HG03060 (cell line): ENCODE data around the gene SH2D3C.
"Not testable (repeated sequence)": the region's sequence is repeated elsewhere in the genome, so short reads cannot be mapped to it uniquely, and the experiment has no call there.

Source experiments
- ATAC-seq: cut with Tn5 transposase; IDR thresholded peaks from one replicate; pipeline ENCODE4 v1.9.1; 2021; ENCODE audit warnings: low read depth, moderate number of reproducible peaks; ENCODE audit not compliant: unreplicated experiment

SH2D3C gene

DNA sequence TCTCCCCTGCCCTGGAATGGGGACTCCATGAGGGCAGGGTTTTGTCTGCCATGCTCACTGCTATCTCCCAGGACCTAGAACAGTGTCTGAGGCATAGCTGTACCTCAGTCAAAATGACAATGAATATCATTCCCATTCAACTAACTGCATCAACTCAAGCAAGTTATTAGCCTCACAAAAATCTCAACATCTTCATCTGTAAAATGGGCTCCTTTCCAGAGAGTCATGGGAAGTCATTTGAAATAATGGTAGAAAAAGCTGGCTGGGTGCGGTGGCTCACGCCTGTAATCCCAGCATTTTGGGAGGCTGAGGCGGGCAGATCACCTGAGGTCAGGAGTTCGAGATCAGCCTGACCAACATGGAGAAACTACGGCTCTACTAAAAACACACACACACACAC, 9.4 kb downstream of the SH2D3C start:
- ATAC-seq, result no peak

DNA sequence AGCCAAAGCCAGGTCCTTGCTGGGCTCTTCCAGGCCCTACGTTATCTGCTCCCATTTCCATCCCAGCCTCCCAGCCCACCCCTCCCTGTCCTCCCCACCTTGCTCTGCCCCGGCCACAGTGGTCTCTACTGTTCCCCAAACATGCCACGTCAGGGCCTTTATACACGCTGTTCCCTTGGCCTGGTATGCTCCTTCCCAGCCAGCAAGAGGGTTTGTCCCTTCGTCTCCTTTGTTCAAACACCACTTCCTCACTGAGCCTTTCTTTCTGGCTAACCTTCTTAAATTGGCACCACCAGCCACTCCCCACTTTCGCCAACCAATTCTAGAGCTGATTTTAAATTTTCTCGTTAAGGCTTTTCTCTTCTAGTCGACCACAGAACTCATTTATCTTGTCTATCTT, 9.8 kb downstream of the SH2D3C start:
- no peak for ATAC-seq

DNA sequence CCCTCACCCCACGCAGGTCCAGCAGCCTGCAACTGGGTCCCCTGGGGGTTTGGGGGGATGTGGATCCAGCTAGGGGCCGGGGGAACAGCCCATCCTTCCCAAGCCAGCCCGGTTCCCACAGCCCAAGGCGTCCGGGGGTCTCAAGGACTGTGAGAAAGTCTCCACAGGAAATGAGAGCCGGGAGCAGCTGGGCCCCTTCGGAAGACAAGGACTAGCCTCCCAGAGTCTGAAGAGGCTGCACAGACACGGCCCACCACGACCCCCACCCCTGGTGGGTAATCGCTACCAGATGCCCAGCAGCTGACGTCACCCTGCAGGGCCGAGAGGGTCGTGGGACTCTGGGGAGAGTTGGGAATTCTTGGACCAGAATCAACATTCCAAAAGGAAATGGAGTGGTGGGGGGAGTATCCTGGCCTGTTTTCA, 10.5 kb downstream of the SH2D3C start:
- no peak for ATAC-seq

DNA sequence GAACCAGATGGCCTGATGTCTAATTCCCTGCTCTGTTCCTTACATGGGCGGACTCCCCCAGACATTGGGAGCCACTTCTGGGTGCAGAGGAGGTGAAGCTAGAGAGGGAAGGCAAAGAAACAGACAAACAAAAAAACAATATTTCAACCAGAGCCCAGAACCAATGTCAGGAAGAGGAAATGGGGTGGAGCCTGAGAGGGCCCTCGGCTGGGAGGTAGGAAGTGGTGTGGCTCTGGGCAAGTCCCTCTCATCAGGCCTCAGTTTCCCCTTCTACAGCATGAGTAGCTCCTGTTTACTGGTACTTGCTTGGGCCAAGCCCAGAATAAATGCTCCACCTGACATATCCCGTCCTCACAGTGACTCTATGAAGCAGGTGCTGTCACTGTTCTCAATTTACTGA, 11.1 kb downstream of the SH2D3C start:
- ATAC-seq, result no peak

DNA sequence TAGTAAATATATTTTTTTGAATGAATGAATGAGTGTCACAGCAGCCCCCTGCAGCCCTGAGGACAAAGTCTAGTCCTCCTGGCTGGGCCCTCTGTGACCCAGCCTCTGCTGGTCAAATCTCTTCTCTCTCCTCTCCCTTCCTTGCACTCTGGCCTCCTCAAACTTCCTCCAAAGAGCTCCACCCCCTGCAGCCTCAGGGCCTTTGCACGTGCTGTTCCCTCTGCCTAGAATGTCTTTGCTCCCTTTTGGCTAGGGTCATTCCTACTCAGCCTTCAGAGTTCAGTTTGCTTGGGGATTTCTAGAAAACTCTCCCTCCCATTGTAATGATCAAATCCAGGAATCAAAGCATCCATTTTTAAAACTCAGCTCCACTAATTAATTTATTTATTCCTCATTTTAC, 13.0 kb downstream of the SH2D3C start:
- ATAC-seq, result no peak

DNA sequence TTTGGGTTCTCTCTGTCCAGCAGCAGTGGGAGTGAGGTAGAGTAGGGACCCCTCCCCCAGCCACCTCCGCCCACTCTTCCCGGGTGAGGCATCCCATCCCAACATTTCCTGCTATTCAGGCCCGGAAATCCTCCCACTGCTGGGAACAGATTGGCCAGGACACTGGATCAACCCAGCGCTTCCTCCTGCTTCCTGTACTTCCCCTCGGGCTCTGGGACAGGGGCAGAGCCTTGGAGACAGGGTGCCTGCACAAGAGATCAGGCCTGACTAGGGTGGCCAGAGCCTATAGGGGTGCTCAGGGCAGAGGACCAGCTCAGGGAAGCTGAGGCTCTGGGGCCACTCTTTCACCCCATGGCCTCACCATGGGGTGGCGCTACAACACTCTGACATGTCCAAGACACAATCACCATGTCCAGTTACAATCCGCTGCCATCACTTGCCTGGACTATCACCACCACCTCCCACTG, 14.5 kb downstream of the SH2D3C start:
- no peak for ATAC-seq

DNA sequence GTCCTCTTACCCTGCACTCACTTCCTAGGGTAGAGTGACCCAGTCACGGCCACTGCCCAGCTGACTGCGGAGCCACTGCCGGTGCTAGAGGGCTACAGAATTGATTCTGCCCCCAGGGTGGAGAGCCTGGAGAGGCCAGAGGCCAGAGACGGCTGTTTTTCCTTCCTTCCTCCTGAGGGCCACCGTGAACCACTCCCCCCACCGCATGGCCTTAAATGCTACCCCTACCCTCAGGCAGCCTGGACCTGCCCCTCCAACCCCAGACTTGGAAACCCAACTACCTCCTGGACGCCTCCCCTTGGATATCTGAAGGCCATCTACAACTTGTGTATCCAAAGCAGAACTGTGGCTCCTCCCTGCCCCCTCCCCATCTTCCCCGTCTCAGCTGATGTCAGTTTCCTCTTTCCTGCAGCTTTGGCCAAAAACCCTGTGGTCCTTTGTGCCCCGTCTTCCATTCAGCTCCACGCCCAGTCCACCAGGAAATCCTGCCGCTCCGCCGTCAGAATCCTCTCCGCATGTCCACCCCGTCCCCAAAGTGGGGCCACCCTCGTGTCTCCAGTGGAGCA, 16.3 kb downstream of the SH2D3C start:
- ATAC-seq, result no peak

DNA sequence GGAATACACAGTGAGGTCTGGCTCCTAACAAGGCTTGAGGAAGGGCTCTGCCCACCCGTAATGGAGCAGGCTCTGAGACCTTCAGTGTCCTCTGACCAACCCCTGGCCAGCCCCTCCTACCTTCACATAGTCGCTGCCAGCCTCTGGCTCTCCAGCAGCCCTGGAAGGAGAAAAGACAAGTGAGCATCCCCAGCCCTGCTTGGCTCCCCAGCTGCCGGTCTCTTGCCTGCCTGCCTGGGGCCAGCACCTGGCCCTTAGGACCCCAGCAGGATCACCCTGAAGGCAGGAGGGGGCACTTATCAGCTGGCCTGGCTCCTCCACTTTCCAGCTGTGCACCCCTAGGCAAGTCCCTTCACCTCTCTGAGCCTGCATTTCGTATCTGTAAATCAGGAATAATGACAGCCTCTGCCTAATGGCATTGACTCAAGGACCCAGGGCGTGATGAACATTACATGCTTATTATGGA, 16.9 kb downstream of the SH2D3C start:
- no peak for ATAC-seq

DNA sequence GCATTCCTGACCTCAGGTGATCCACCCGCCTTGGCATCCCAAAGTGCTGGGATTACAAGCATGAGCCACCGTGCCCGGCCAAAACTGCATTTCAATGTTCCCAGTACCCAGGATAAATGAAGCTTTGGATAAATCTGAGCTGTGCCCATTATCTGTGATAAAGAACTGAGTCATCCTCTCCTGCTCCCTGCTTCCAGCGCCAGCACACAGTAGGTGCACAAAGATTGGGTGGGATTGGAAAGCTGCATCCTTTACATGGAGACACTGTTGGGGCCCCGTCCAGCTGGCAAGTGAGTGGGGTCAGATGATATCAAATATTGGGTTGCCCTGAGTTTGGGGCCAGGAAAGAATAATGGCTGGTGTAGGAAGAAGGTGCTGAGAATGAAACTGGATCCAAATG, 17.4 kb downstream of the SH2D3C start:
- ATAC-seq, result no peak

DNA sequence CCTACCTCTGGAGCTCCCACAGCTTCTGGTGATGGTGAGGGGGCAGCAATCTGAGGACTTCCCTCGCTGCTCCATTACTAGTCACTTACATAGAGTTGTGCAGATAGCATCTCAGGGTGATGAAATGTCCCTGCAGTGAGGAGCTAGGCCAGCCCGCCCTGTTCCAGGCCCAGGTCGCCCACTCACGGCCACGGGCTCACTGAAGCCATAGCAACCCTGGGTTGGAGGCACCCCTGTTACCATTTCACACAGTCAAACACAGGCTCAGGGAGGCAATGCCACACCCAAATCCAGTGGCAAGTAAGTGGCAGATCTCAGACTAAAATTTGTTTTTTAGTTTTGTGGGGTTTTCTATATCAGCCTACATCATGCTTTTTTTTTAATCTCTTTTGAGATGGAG, 19.6 kb downstream of the SH2D3C start:
- ATAC-seq, result no peak

DNA sequence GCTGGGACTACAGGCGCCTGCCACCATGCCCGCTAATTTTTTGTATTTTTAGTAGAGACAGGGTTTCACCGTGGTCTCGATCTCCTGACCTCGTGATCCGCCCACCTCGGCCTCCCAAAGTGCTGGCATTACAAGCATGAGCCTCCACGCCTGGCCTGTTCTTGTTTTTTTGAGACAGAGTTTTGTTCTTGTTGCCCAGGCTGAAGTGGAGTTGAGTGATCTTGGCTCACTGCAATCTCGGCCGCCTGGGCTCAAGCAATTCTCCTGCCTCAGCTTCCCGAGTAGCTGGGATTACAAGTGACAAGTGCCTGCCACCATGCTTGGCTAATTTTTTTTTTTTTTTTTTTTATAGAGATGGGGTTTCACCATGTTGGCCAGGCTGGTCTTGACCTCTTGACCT, 21.7 kb downstream of the SH2D3C start:
- ATAC-seq, result not testable (repeated sequence)

DNA sequence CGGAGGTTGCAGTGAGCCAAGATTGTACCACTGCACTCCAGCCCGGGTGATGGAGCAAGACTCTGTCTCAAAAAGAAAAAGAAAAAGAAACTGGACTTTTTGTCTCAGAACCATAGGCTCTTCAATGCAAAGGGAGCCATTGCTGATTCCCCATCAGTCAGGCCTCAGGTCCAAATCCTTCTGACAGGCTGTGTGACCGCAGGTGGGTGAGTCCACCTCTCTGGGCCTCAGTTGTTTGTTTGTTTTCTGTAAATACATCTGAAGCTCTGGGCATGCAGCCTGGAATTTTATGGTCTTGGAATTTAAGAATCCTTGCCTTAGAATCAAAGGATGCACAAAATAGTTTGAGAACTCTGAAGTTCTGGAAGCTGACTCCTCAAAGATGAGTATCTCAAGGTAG, 22.2 kb downstream of the SH2D3C start:
- no peak for ATAC-seq

DNA sequence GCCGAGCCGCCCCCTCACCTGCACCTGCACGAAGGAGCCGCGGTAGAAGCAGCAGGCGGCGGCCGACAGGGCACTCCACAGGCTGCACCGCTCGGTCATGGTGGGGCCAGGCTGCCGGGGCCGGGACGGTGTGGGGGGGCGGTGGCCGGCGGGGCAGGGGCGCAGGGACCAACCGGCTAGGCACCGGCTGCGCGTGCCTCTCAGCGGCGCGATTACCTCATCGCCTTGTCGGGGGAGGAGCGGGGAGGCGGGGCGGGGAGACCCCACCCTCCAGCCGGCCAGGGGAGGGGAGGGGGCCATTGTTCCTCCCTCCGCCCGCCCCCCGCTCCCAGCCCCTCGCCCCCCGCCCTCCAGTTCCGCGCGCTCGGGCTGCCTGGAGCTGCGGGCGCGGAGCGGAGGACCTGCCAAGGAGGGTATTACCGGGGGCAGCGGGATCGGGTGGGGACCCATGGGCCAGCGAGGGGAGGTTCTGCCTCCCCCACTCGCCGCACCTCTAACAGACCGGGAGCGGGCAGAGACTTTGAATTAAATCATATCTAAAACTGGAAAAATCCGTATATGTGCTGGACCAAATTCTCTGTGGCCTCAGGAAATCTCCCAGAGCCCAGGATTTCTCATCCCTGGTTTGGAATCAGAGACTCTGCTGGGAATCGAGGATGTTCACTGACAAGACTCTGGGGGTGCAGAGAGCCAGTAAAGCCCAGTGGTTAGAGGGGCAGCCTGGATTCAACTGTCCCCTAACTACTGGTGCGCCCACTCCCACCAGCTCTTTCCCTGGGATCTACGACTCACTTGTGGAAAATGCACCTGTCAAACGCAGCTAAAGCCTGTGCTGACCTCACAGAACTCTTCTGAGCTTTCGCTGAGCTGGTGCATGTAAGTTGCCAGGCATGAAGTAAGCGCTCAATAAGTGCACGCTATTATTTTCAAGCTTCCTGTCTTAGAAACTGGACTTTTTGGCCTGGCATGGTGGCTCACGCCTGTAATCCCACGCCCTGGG, 23.1 kb downstream of the SH2D3C start:
- ATAC-seq, result no peak

DNA sequence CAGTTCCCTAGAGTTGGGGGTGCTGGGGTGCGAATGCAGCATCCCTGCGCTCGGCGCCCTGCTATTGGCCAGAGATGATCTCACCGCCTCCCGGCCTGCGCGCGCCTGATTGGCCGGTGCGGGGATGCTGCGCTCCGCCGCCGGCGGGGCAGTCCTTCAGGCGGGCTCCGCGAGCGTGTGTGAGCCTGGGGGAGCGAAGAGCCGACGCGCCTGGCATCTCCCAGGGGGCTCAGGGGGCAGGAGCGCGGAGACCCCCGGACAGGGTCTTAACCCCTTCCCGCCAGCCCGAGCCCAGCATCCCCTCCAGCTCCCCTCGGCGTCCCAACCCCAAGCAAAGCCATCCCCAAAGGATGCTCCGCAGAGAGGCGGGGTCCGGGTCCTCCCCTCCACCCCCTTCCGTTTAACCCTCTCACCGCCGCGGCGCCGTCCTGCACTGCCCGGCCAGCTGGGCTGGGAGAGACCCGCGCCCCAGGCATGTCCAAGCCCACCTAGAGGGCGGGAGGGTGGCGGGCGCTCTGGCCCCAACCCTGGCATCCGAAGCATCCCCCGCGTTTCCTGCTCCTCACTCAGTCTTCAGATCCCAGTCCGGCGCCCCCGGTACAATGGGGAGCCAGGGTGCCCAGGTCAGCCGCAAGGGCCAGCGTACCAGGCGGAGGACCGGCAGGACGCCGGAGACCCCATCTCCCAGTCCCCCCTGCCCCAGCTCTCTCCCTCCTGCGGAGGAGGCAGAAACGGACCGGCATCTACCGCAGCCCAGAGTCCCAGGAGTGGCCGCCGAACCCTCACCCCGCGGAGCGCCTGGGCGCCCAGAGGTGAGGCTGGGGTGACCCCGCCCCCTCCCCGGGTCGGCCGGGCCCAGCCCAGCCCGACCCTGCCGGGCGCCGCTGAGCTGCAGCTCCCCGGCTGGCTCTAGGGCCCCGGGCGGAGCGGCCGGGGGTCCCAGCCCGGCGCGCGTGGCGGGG, 24.1 kb downstream of the SH2D3C start:
- ATAC-seq, result no peak

DNA sequence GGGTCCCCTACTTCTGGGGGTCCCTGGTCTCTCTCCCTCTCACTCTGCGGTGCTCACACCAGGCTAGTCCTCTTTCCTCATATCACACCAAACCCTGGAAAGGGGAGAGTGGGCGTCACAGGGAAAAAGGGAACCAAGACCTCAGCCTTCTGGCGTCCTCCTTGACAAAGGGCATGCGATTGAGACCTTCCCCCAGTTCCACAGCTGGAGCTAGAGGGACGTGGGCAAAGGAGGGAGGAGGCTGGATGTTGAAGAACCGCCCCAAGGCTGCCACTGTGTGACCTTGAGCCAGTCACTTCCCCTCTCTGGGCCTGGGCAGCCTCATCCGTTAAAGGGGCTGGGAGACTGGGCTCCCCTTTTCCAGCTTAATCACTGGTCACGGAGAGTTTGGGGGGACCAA, 24.8 kb downstream of the SH2D3C start:
- no peak for ATAC-seq

DNA sequence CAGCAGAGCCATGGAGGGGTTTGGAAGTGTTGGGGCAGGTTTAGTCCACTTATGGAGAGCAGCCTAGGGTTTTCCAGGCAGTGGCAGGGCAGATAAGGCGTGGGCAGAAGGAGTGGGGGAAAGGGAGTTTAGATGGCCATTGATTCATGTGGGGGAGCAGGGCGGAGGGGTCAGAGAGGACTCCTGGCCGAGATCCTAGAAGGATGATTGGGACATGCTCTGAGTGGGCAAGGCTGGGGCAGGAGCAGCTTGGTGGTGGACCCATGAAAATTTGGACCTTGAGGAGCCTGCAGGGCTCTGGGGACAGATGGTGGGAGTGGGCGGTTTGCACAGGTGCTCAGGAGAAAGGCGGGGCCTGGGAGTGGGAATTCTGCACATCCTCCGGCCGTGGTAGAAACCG, 25.3 kb downstream of the SH2D3C start:
- no peak for ATAC-seq

DNA sequence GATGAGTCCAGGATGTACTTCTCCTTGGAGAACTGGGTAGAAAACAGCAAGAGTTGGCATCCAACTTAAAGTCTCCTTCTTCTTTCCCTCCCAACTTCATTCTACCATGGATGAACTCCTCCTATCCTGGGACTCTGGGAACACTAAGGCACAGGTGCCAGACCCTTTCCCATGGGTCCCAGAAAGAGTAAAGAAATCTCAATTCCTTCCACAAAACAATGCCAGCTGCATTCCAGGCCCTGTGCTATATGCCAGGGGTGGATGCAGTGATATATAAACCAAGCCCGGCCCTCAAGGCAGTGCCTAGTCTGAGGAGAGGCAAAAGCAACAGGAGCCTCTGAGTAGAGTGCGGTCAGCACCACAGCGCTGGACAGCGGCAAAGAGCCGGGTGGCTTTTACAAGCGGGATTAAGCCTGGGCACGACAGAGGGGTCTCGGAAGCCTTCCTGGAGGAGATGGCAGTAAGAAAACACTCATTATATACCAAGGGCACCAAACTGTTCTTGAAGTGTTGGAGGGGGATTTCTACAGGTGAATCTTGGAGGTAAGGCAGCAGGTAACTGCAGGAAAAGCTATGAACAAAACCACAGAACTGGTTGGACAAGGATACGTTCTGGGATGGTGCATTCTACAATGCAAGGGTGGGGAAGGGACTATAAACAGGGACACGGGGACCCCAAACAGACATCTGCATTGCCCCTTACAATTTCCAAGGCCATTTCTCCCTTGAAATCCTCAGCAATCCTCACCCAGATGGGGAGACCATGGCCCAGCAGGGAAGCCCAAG, 27.0 kb downstream of the SH2D3C start:
- ATAC-seq, result no peak

DNA sequence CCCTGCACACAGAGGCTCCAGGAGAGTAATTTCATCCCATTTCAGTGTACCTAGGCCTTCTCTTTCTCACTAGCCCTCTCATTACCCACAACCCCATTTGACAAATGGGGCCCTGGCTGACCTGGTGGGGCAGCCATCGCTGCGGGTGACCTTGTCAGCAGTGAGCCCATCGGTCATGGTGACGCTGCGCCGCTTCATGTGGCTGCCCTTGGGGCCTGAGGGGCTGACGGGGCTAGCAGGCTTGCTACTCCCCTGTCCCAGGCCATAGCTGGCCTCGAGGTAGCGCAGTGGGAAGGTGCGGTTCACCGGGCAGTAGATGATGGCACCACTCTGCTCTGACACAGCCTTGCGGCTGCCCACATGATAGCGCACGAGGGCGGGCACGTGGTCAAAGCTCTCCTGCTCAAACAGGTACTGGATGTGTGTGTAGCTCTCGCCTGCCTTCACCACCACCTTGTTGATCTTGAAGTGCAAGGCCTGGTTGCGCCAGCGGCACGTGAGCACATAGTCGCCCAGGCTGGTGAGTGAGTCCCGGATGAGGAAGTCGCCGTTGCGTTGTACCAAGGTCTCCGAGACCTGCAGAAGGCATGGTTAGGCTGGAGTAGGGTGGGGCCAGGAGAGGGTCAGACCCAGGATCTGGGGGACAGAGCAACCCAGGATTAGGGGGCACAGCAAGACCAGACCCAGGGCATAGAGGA, 29.2 kb downstream of the SH2D3C start:
- ATAC-seq, result no peak

DNA sequence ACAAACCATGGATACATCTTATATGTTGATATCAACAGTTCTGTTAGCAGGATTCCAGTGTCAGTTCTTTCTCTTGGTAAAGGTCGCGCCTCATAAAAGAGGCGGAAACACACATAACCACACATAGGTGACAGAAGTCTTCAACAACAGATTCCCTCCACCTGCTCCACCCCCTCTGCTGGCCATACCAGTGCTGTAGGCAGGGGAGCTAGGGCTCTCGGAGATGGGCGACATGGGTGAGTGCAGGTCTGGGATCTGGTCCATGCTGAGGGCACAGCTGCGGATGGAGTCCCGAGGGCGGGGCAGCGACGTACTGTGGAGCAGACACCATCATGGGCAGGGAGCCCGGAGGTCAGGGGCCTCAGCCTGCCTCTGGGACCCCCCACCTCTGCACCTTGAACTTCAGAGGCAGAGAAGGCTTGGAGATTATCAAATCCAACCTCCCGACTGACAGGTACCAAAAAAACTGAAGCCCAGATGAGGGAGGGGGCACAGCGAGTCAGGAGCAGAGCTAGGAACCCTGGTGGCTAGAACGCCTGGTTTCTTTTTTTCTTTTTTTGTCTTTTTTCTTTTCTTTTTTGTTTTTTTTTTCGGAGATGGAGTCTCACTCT, 31.4 kb downstream of the SH2D3C start:
- ATAC-seq, result no peak
